C4-2B (cell line): ENCODE data around the gene C16orf86.
A peak's percentile ranks its signal among the peaks of the same experiment; 100 is the strongest.

ENCODE experiments used
- H3K27ac ChIP-seq: fragments of 450-650 bp; 2 replicates; pipeline ENCODE4 v1.5.1; 2017
- ZFX ChIP-seq: fragments of 450-650 bp; IDR thresholded peaks from 2 replicates; pipeline ENCODE4 v1.6.1; 2017
- TF ChIP-seq, protein P1 (sequence below): fragments of 450-650 bp; conservative IDR thresholded peaks from 2 replicates; pipeline ENCODE4 v1.5.1; 2017; ENCODE audit warnings: mild to moderate bottlenecking

Gene C16orf86

DNA sequence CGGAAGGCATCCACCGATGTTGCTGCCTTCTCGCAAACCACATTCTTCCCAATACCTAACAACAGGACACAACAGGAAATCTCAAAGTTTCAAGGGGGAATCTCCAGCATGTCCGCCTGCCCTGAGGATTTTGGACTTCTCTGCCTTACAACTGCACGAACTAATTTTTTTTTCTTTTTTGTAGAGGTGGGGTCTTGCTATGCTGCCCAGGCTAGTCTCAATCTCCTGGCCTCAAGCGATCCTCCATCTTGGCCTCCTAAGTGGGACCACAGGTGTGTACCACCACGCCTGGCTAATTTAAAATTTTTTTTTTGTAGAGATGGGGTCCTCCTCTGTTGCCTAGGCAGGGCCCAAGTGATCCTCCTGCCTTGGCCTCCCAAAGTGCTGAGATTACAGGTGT, 9.4 kb downstream of the C16orf86 start:
- H3K27ac ChIP-seq, result peak overlapping the region; percentile 86
- no peak for TF ChIP-seq ZFX
- TF ChIP-seq, protein P1, sequence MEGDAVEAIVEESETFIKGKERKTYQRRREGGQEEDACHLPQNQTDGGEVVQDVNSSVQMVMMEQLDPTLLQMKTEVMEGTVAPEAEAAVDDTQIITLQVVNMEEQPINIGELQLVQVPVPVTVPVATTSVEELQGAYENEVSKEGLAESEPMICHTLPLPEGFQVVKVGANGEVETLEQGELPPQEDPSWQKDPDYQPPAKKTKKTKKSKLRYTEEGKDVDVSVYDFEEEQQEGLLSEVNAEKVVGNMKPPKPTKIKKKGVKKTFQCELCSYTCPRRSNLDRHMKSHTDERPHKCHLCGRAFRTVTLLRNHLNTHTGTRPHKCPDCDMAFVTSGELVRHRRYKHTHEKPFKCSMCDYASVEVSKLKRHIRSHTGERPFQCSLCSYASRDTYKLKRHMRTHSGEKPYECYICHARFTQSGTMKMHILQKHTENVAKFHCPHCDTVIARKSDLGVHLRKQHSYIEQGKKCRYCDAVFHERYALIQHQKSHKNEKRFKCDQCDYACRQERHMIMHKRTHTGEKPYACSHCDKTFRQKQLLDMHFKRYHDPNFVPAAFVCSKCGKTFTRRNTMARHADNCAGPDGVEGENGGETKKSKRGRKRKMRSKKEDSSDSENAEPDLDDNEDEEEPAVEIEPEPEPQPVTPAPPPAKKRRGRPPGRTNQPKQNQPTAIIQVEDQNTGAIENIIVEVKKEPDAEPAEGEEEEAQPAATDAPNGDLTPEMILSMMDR, result no peak

DNA sequence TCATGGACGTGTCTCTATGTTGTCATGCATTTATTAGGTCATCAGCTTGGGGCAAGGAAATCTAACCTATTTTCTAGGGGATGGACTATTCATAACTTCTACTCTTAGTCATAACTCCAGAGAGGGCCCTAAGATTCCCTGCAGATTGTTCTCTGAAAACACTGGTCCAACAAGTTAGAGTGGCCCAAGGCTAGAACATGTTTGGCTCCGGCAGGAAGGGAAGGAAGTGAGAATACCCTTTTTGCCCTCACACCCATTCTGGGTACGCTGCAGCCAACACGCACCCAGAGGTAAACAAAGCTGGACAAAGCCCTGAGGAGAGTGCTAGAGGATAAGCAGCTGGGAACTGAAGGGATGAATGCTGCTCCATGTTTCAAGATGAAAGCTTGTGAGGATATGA, 9.9 kb downstream of the C16orf86 start:
- peak overlapping the region; percentile 86 for H3K27ac ChIP-seq
- no peak for TF ChIP-seq ZFX
- TF ChIP-seq, protein P1, result no peak

DNA sequence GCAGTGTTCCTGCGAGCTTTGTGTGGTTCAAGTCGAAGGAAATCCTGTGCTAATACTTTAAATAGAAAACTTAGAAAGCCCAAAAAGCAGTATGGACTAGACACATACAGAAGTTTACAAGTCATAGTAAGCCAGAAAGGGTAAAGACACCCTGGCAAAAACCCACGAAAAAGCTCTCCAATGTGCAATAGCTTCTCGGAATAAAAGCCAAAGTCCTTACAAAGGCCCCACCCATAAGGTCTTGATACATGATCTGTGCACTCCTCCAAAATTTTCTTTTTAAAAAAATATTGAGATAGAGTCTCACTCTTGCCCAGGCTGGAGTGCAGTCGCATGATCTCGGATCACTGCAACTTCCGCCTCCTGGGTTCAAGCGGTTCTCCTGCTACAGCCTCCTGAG, 10.3 kb downstream of the C16orf86 start:
- no peak for TF ChIP-seq ZFX
- TF ChIP-seq, protein P1, result no peak
- H3K27ac ChIP-seq, result peak overlapping the region; percentile 86

DNA sequence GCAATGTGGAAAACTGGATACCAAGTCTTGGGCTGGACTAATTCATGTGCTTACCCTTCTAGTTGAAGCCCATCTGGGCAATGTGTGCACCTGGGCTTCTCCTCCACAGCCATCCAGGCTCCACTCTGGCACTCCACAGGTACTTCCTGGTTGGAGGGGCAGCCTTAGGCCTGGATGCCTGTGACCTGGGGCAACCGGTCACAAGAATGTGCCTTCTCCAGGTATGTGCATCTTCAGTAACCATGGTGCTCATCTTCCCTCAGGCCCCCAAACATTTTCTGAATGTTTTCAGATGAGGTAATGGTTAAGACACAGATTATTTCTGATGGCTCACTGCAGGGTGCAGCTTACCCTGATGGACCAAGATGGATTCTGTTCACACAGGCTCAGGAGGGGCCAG, 11.1 kb downstream of the C16orf86 start:
- peak overlapping the region; percentile 86 for H3K27ac ChIP-seq

DNA sequence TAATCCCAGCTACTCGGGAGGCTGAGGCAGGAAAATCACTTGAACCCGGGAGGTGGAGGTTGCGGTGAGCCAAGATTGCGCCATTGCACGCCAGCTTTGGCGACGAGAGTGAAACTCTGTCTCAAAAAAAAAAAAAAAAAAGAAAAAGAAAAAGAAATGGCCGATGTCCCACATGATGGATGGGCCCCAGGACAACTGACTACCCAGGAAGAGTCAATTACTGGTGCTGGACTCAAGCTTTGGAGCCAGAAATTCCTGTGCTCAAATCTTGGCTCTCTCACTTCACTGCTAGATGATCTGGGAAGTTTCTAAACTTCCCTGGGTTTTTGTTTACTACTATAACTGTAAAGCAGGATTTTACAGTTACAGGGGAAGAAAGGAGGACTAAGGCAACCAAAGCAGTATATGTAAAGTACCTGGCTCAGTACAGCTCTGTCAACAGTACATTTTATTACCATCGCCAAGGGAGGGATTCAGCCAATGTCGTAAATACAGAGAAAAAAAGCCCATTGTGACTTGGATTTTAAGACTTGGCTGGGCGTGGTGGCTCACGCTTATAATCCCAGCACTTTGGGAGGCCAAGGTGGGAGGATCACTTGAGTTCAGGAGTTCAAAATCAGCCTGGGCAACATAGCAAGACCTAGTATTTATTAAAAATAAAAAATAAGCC, 11.9 kb downstream of the C16orf86 start:
- H3K27ac ChIP-seq, result peak overlapping the region; percentile 86
- TF ChIP-seq, protein P1, result no peak
- TF ChIP-seq ZFX, result no peak

More for the DNA sequence above, 11.1 kb downstream of the C16orf86 start:
- no peak for TF ChIP-seq ZFX
- TF ChIP-seq, protein P1, result no peak

DNA sequence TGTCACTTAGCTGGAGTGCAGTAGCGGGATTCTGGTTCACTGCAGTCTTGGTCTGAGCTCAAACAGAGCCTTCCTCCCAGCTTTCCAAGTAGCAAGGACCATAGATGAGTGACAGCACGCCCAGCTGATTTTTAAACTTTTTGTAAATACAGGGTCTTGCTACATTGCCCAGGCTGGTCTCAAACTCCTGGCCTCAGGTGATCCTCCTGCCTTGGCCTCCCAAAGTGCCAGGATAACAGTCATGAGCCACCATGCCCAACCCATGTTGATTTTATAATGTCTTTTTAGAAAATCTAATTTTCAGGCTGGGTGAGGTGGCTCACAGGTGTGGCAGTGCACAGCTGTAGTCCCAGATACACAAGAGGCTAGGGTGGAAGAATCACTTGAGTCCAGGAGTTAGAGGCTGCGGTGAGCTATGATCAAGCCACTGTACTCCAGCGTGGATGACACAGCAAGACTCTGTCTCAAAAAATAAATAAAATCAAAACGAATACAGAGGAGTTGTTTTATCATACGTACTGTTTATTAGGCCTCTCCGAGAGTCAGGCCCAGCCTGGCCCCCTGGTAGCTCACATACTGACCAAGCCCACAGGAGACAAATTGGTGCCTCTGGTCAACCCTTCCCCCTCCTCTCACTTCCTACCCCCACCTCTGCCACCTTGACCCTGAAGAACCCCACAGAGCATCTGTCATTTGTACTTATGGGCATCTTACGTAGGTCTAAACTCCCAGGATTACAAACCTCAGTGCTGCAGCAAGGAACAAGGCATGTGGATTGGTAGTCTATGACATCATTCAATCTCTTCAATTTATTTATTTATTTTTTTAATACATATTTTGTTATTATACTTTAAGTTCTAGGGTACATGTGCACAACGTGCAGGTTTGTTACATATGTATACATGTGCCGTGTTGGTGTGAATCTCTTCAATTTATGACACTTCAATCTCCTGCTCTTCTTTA, 13.6 kb downstream of the C16orf86 start:
- no peak for TF ChIP-seq ZFX
- TF ChIP-seq, protein P1, result no peak
- peak overlapping the region; percentile 86; the same call in 1 of the 2 replicates for H3K27ac ChIP-seq

DNA sequence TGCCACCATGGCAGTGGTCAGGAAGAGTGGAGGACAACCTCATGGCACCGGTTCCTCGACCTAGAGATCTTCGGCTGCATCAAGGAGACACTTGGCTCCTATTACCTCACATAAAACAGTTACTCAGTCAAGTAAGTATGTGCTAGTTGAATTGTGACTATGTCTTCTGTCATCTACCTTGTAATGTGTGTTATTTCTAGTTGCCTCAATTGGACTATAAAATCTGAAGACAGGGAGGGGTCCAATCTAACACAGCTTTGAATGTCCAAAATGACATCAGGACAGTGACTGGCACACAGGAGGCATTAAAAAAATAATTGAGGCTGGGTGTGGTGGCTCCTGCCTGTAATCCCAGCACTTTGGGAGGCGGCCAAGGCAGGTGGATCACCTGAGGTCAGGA, 17.2 kb downstream of the C16orf86 start:
- H3K27ac ChIP-seq, result no peak overlapping the region; the same call in 1 of the 2 replicates
- no peak for TF ChIP-seq ZFX
- TF ChIP-seq, protein P1, result no peak
